Measurements from ENCODE around the gene CMTR1. TPM values are rescaled to one million over a fixed set of nuclear protein-coding genes. Genes with fewer than 3 reads are reported as not detected.
A peak's percentile ranks its signal among the peaks of the same experiment; 100 is the strongest.
"Not testable (repeated sequence)": the region's sequence is repeated elsewhere in the genome, so short reads cannot be mapped to it uniquely, and the experiment has no call there.

Gene CMTR1, protein sequence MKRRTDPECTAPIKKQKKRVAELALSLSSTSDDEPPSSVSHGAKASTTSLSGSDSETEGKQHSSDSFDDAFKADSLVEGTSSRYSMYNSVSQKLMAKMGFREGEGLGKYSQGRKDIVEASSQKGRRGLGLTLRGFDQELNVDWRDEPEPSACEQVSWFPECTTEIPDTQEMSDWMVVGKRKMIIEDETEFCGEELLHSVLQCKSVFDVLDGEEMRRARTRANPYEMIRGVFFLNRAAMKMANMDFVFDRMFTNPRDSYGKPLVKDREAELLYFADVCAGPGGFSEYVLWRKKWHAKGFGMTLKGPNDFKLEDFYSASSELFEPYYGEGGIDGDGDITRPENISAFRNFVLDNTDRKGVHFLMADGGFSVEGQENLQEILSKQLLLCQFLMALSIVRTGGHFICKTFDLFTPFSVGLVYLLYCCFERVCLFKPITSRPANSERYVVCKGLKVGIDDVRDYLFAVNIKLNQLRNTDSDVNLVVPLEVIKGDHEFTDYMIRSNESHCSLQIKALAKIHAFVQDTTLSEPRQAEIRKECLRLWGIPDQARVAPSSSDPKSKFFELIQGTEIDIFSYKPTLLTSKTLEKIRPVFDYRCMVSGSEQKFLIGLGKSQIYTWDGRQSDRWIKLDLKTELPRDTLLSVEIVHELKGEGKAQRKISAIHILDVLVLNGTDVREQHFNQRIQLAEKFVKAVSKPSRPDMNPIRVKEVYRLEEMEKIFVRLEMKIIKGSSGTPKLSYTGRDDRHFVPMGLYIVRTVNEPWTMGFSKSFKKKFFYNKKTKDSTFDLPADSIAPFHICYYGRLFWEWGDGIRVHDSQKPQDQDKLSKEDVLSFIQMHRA
- total RNA-seq (2014; rRNA removed; shearing (Covaris generic); ENCODE audit: low replicate concordance), result 46.0 and 84.5 TPM in 2 replicates

DNA sequence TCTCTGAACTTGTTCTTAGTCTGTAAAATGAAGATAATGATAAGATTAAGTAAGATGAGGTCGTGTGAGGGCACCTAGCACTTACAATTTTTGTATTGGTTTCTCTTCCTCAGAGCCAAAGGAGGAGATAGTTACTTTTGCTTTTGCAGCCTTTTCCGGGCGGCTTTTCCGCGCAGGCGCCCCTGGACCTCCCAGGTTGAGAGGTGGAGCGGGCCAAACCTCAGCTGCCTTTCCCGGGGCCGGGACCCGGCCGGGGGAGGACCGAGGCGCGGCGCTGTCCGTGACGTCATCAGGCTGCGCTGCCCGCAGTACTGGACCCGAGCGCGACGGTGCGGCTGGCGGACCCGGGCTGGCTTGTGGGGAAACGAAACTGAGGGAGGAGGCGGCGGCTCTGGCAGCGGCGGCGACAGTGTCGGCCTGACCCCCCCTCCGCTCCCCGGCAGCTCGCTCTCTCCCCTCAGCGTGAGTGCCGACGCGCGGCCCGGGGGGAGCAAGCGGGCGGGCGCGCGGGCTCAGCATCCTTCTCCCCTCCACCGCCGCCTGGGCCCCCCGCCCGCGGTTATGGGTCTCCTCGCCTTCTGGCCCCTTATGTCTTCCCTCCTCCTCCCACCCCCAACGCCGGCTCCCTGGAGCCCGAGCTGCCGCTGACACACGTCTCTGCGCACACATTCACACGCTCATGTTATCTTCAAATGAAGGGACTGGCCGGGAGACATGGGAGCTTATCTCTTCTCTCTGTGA is at the start of gene CMTR1:
Gene CMTR1 (plus strand): TSS at position 306 of the 741 bp plus-strand sequence. CDS start 2,409 bp downstream, outside the sequence.
- in situ Hi-C loops (cut with HindIII; ENCODE audit: low pct_unique_long_range_greater_than_20kb, low sequenced_read_pairs), result no loop called here
- peak; percentile 87 for DNase-seq (ENCODE audit: low read depth)

DNA sequence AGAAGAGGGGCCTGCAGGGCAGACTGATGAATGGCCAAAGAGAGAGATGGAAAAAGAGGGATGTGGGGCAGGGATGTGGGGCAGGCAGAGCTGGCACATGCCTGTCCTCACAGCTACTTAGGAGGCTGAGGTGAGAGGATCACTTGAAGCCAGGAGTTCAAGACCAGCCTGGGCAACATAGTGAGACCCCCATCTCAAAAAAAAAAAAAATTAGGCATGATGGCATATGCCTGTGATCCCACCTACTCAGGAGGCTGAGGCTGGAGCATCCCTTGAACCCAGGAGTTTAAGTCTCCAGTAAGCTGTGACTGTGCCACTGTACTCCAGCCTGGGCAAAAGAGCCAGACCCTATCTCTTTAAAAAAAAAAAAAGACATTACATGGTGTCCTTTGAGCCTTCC is 44.4 kb upstream of the CMTR1 start:
- in situ Hi-C loops (cut with HindIII; ENCODE audit: low pct_unique_long_range_greater_than_20kb, low sequenced_read_pairs), result no loop called here
- DNase-seq (ENCODE audit: low read depth), result no peak

DNA sequence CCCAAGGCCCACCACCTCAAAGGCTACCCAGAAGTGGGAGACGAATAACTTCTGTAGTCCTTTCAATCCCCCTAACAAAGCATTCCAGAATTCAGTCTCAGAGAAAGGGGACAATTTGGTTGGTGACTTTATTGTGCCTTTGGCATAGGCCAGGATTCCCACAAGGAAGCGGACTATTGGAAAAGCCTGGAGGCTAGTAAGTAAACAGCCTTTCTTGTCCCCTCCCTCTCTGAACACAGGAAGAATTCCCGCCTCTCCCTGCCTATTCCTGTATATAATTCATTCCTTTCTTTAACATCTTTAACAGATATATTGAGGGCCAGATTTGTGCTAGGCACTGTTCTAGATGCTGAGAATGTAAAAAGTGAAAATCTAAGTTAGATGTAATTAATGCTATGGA is 43.2 kb upstream of the CMTR1 start:
- in situ Hi-C loops (cut with HindIII; ENCODE audit: low pct_unique_long_range_greater_than_20kb, low sequenced_read_pairs), result no loop called here
- DNase-seq (ENCODE audit: low read depth), result no peak

DNA sequence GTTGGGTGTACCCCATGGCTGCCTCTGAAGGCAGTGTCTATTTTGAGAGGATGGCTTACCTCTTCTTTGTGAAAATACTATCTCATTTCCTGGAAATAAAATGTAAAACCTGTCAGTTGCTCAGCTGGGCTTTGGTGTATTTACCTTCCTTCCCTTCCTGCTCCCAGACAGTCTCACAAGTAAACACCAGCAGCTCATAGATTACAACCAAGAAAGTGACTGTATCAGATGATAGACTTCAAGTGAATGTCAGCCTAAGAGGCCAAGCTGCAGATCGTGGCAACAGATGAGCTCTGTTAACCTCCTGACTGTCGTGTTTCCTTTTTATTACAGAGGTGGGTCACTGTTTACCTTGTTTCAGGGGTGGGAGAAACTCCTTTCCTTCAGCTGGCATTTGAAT is 41.9 kb upstream of the CMTR1 start:
- in situ Hi-C loops (cut with HindIII; ENCODE audit: low pct_unique_long_range_greater_than_20kb, low sequenced_read_pairs), result no loop called here
- no peak for DNase-seq (ENCODE audit: low read depth)

DNA sequence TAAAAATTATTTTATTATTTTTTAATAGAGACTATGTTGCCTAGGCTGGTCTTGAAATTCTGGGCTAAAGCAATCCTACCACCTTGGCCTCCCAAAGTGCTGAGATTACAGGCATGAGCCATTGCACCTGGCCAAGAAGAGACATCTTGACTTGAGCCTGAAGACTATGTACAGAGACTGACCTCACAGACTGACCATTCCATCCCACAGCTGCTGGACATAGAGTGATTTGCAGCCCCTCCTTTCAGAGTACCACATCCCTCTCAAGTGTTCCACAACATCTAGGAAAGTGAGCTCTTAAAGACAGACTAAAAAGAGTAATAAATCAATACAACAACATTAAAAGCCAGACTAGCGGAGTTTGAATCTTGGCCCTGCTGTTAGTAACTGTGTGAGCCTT is 40.2 kb upstream of the CMTR1 start:
- DNase-seq (ENCODE audit: low read depth), result no peak
- in situ Hi-C loops (cut with HindIII; ENCODE audit: low pct_unique_long_range_greater_than_20kb, low sequenced_read_pairs), result no loop called here

DNA sequence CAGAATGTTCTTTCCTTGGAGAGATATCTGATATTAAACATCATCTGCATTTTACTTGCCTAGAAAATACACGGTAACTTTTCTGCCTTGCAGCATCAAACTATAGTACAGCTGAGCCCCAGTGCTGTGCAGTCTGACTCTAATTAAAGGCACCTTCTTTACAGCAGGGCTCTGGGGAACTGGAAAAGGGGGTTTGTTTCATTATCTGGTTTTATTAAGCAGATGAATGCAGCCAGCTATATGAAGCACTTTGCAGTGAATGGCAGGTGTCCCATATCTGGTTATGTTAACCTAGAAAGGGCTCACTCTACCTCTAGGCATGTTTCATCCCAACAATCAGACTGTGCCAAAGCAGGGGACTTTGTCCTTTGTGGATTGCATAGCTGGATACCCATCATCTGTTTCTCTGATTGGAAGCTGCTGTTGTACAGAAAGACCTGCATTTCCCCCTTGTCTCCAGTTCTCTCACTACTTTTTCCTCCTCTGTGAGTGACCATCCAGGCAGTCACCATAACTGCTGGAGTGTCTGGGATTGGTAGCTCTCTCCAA is 39.6 kb upstream of the CMTR1 start:
- no peak for DNase-seq (ENCODE audit: low read depth)
- in situ Hi-C loops (cut with HindIII; ENCODE audit: low pct_unique_long_range_greater_than_20kb, low sequenced_read_pairs), result no loop called here

DNA sequence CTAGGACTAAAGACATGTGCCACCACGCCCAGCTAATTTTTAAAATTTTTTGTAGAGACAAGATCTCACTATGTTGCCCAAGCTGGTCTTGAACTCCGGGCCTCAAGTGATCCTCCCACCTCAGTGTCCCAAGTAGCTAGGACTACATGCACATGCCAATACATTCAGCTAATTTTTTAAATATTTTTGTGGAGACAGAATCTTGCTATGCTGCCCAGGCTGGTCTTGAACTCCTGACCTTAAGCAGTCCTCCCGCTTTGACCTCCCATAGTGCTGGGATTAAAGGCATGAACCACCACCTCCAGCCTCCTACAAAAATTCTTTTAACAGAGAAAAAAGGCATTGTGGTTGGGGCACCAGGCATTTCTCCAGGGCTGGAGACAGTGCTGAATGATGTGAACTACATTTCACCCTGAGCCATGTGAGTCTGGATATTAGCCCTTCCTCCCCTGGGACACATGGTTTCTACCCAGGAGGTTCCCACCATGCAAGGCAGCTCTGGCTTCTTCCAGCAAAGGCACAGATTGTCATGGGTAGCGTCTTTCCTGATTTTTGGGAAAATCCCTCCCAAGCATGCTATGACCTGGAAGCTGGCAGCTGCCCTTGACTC is 36.3 kb upstream of the CMTR1 start:
- no peak for DNase-seq (ENCODE audit: low read depth)
- in situ Hi-C loops (cut with HindIII; ENCODE audit: low pct_unique_long_range_greater_than_20kb, low sequenced_read_pairs), result no loop called here

DNA sequence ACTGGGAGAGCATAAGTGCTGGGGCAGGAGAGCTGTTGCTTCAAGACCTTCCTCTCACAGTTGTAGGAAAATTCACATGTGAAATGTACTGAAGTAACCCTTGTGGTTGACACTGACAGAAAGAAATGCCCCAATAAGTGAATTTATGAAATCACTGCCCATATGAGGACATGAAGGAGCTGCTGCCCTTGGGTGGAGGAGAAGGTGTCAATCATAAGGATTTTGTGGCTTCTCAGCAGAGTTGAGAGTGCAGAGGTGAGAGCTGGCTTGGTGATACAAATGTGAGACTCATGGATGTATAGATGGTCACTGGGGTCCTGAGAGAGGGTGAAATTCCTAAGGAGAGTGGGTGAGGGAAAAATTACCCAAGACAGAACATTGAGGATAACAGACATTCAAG is 33.9 kb upstream of the CMTR1 start:
- in situ Hi-C loops (cut with HindIII; ENCODE audit: low pct_unique_long_range_greater_than_20kb, low sequenced_read_pairs), result no loop called here

DNA sequence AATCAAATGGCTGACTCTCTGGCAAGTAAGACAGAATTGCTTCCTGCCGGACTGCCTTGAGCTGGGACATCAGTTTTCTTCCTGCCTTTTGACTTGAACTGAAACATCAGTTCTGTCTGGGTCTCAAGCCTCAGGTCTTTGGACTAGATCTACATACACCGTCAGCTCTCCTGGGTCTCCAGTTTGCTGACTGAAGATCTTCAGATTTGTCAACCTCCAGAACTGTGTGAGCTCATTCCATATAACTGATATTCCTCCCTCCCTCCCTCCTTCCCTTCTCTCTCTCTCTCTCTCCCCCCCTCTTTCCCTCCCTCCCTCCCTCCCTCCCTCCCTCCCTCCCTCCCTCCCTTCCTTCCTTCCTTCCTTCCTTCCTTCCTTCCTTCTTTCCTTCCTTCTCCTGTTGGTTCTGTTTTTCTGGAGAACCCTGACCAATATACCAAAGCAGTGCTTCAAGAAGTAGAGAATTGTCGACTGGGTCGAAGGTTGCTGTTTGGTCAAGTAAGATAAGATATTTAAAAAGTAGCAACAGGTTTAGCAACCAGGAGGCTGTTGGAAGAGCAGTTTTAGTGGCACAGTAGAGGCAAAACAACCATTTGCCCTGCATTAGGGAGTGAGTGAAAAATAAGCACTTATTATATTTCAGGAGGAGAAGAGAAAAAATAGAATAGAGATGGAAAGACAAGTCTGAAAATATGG is 33.1 kb upstream of the CMTR1 start:
- DNase-seq (ENCODE audit: low read depth), result no peak
- in situ Hi-C loops (cut with HindIII; ENCODE audit: low pct_unique_long_range_greater_than_20kb, low sequenced_read_pairs), result no loop called here

More for the DNA sequence above, 33.9 kb upstream of the CMTR1 start:
- DNase-seq (ENCODE audit: low read depth), result no peak

DNA sequence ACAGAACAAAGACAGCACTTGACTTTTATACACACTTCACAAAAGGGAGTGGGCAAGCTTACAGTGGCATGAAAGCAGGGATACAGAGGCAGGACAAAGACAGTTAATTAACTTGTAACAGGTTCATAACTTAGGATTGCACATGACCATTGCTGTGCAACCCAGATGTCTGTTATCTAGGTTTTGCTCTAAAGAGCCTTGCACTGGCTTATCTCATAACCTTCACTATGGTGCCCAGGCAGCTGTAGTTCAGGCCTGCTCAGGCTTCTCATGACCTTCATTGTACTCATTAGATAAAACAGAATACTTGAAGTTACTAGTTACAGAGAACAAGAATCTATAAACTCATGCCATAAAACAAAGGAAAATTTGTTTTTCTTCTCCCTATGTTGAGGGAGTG is 31.4 kb upstream of the CMTR1 start:
- DNase-seq (ENCODE audit: low read depth); in situ Hi-C loops (cut with HindIII; ENCODE audit: low pct_unique_long_range_greater_than_20kb, low sequenced_read_pairs): not testable (repeated sequence)

DNA sequence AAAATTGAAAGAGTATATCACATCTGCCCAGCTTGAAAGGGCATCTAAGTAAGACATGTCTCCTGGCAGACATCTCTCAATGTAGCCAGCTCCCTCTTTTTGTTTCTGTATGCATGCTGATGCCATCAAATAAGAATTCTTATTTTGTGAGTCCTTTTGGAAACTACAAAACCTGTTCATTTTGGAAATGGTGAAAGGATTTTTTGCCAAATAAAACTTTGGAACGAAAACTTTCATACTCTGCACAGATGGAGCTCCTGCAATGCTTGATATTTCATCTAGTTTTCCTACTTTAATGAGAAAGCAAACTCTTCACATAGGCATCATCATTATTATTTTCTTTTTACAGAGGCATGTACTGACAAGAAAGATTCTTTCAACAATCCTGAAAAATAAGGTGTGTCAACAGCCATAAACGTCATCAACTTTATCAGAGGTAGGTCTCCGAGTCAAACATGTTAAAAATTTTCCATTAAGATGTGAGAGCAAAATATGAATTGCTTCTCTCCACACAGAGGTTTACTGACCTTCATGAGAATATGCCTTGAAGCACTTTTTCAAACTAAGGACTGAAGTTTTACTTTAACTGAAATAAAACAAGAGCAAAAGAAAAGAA is 26.2 kb upstream of the CMTR1 start:
- in situ Hi-C loops (cut with HindIII; ENCODE audit: low pct_unique_long_range_greater_than_20kb, low sequenced_read_pairs), result no loop called here
- DNase-seq (ENCODE audit: low read depth), result no peak

DNA sequence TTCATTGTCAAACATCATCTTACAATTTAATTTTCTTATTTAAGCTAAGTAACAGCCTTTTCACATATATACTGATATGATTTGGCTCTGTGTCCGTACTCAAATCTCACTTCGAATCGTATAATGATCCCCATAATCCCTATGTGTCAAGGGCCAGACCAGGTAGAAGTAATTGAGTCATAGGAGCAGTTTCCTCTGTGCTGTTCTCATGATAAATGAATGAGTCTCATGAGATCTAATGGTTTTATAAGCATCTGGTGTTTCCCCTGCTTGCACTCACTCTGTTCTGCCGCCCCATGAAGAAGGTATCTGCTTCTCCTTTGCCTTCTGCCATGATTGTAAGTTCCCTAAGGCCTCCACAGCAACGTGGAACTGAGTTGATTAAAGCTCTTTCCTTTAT is 25.1 kb upstream of the CMTR1 start:
- in situ Hi-C loops (cut with HindIII; ENCODE audit: low pct_unique_long_range_greater_than_20kb, low sequenced_read_pairs), result no loop called here
- DNase-seq (ENCODE audit: low read depth), result no peak

DNA sequence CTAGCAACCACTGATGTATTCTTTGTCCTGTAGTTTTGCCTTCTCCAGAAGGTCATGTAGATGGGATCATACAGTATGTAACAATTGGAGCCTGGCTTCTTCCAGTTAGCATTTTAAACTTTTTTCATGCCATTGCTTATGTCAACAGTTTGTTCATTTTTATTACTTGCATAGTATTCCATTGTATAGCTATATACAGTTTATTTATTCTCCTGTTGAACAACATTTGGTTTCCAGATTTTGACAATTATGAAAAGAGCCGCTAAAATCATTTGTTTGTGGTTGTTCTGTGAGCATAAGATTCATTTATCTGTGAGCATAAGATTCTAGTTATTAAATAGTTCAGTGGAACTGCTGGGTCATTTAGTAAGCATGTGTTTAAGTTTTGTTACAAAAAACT is 23.5 kb upstream of the CMTR1 start:
- DNase-seq (ENCODE audit: low read depth), result no peak
- in situ Hi-C loops (cut with HindIII; ENCODE audit: low pct_unique_long_range_greater_than_20kb, low sequenced_read_pairs), result no loop called here

DNA sequence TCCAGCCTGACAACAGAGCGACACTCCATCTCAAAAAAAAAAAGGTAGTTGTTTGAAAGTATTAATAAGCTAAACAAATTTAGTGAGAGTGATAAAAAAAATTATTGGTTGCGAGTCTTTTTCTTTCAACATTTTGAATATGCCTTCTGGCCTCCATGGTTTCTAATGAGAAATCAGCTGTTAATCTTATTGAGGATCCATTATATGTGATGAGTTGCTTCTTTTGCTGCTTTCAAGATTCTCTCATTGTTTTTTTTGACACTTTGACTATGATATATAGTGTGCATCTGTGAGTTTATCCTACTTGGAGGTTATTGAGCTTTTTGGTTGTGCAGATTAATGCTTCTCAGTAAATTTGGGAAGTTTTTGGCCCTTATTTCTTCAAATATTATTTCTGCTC is 15.6 kb upstream of the CMTR1 start:
- in situ Hi-C loops (cut with HindIII; ENCODE audit: low pct_unique_long_range_greater_than_20kb, low sequenced_read_pairs), result no loop called here
- DNase-seq (ENCODE audit: low read depth), result no peak

DNA sequence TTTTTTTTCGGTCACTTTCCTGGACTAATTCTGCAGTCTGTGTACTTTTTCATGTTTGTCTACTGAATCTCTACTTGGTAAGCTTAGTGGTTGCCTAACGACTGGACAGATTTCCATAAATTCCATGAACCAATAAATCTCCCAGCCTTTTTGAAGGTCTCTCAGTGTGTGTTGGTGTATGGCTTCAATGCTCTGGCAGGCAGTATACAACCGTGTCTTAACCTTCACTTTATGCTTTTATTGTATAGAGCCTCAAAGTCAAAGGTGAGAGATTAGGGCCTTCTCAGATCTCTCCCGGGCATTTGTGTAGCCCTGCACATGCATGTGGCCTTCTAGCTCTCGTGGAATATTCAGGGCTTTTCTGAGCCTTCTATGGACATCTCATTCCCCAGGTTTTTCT is 14.3 kb upstream of the CMTR1 start:
- in situ Hi-C loops (cut with HindIII; ENCODE audit: low pct_unique_long_range_greater_than_20kb, low sequenced_read_pairs), result no loop called here
- no peak for DNase-seq (ENCODE audit: low read depth)

DNA sequence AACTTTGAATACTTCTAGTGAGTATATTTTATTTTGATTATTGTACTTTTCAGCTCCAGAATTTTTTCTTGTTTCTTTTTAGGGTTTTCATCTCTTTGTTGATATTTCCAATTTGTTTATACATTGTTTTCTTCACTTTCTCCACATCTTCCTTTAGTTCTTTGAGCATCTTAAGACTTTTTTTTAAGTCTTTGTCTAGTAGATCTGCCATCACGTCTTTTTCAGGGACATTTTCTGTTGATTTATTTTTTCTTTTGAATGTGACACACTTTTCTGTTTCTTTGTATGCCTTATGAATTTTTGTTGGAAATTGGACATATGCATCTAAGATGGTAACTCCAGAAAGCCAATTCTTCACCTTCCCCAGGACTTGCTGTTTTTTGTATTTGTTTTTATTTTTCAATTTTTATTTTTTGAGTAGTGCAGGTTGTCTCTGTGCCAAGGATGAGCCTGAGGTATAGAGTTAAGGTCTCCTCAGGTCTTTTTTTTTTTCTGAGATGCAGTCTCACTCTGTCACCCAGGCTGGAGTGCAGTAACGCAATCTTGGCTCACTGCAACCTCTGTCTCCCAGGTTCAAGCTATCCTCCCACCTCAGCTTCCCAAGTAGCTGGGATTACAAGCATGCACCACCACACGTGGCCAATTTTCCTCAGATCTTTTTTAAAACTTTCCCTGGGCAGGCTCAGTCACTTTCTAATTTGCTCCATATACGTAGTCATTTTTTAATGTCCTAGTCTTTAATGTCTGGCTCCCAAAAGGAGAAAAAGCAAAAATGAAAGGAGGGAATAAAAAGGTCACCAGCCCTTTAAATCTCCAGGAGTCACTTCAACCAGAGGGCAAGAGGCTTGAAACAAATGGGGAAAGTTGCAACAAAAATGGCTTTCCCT is 6.7 kb upstream of the CMTR1 start:
- DNase-seq (ENCODE audit: low read depth), result no peak
- in situ Hi-C loops (cut with HindIII; ENCODE audit: low pct_unique_long_range_greater_than_20kb, low sequenced_read_pairs), result no loop called here
